Lung (tissue), 12 donors: Measurements from ENCODE around the gene IL22RA1. TPM values are rescaled to one million over a fixed set of nuclear protein-coding genes. Genes with fewer than 3 reads are reported as not detected.

Source experiments
- ATAC-seq: fragments of 200-7000 bp; cut with Tn5 transposase; one replicate; pipeline ENCODE4 v1.9.1; 2020; ENCODE audit warnings: moderate number of reproducible peaks; ENCODE audit not compliant: insufficient read depth, low FRiP score
- DNase-seq, 3 donors: peaks; one replicate each; pipeline ENCODE4 v3.0.0-alpha.2; 2013 to 2017
- H3K27ac ChIP-seq, 2 donors: one replicate each; pipeline ENCODE4 v1.5.1; 2013; ENCODE audit warnings: mild to moderate bottlenecking in 2 of 2, moderate library complexity in 2 of 2, control low read depth in 1 of 2, inconsistent platforms in 1 of 2, low read depth in 1 of 2, low read length in 1 of 2
- H3K27me3 ChIP-seq, 3 donors: one replicate each; pipeline ENCODE4 v1.5.1; 2013; ENCODE audit warnings: low read length in 2 of 3; ENCODE audit not compliant: control insufficient read depth in 3 of 3, insufficient read depth in 3 of 3
- H3K36me3 ChIP-seq, 4 donors: one replicate each; pipeline ENCODE4 v1.5.1; 2013; ENCODE audit warnings: low read length in 4 of 4, mild to moderate bottlenecking in 1 of 4, moderate library complexity in 1 of 4; ENCODE audit not compliant: control insufficient read depth in 4 of 4, insufficient read depth in 4 of 4
- H3K4me1 ChIP-seq, 5 donors: one replicate each; pipeline ENCODE4 v1.5.1; 2013; ENCODE audit warnings: low read length in 5 of 5, mild to moderate bottlenecking in 2 of 5, moderate library complexity in 1 of 5; ENCODE audit not compliant: control insufficient read depth in 5 of 5, insufficient read depth in 5 of 5
- H3K4me3 ChIP-seq: one replicate; pipeline ENCODE4 v1.5.1; 2013; ENCODE audit warnings: mild to moderate bottlenecking, control low read depth, moderate library complexity
- H3K9ac ChIP-seq, 2 donors: one replicate each; pipeline ENCODE4 v1.5.1; 2013; ENCODE audit warnings: low read length in 2 of 2, control low read depth in 1 of 2; ENCODE audit not compliant: insufficient read depth in 1 of 2
- H3K9me3 ChIP-seq, 4 donors: one replicate each; pipeline ENCODE4 v1.5.1; 2013; ENCODE audit warnings: low read length in 3 of 4, mild to moderate bottlenecking in 1 of 4, moderate library complexity in 1 of 4; ENCODE audit not compliant: control insufficient read depth in 4 of 4, insufficient read depth in 3 of 4
- WGBS, 2 donors: extraction: QIAGEN DNeasy Blood & Tissue Kit; methylation state at CpG; one replicate each; pipeline ENCODE4 v1.1.7; 2013; 5-methylcytosine and 5-hydroxymethylcytosine counted together
- polyA plus RNA-seq, 2 donors: library from polyadenylated mRNA; stranded (reverse); fragments of 200-250 nt; gene quantifications; one replicate each; pipeline ENCODE4 v1.2.1, GENCODE V29; 2013
- total RNA-seq, 2 donors: library from RNA; depleted of rRNA in 1 of 2; stranded (reverse); fragments of >200 nt in 1 of 2; gene quantifications; one replicate each; pipeline ENCODE4 v1.2.1, GENCODE V29; 2014 to 2021
- TF ChIP-seq, protein P1 (sequence below): IDR thresholded peaks from 2 replicates; pipeline ENCODE4 v1.5.1; 2012; ENCODE audit warnings: mild to moderate bottlenecking; ENCODE audit errors: control extremely low read depth, extremely low read depth
- donor health status: control.
- donor health status: control.
- donor health status: Bipolar disorder and iron deficiency.
- donor health status: healthy.
- donor health status: DM: yes; HTN: yes; CAD: no.

Gene IL22RA1
- total and polyA plus RNA-seq, 4 donors, result 0.09 to 1.0 (median 0.23) TPM

DNA sequence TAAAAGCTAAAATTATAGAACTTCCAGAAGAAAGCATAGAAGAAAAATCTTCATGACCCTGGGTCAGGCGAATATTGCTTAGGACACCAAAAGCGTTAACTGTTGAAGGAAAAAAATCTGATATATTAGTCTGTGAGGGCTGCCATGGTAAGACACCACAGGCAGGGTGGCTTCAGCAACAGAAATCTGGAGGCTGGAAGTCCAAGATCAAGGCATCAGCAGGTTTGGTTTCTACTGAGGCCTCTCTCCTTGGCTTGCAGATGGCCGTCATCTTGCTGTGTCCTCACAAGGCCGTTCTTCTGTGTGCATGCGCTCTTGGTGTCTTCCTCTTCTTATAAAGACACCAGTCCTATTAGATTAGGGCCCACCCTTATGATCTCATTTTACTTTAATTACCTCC is 29.7 kb upstream of the IL22RA1 start:
- Histone ChIP-seq H3K9ac (no peak overlapping the region), H3K9me3 (peaks cover 0 to 2% (median 0%) of the 10 kb centered on the region in 4 donors), H3K27me3 (no peaks in the 10 kb centered on the region), H3K4me1 (no peaks in the 10 kb centered on the region), H3K4me3 (no peak overlapping the region), H3K27ac (no peak overlapping the region), H3K36me3 (no peaks in the 10 kb centered on the region)
- WGBS, 2 donors, result 94 to 95% methylated on average over 5 of the region's 5 CpGs
- TF ChIP-seq, protein P1, sequence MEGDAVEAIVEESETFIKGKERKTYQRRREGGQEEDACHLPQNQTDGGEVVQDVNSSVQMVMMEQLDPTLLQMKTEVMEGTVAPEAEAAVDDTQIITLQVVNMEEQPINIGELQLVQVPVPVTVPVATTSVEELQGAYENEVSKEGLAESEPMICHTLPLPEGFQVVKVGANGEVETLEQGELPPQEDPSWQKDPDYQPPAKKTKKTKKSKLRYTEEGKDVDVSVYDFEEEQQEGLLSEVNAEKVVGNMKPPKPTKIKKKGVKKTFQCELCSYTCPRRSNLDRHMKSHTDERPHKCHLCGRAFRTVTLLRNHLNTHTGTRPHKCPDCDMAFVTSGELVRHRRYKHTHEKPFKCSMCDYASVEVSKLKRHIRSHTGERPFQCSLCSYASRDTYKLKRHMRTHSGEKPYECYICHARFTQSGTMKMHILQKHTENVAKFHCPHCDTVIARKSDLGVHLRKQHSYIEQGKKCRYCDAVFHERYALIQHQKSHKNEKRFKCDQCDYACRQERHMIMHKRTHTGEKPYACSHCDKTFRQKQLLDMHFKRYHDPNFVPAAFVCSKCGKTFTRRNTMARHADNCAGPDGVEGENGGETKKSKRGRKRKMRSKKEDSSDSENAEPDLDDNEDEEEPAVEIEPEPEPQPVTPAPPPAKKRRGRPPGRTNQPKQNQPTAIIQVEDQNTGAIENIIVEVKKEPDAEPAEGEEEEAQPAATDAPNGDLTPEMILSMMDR, result no peak
- ATAC-seq, result no peak
- DNase-seq, result no peak

GRCh38 chr1:24169286-24169685 is 26.3 kb upstream of the IL22RA1 start:
- 94 to 95% methylated on average over 12 of the region's 12 CpGs for WGBS, 2 donors
- DNase-seq (no peak), ATAC-seq (no peak)
- H3K4me1 ChIP-seq, result no peaks in the 10 kb centered on the region
- H3K4me3 ChIP-seq, result no peak overlapping the region
- H3K27ac ChIP-seq, result no peak overlapping the region
- H3K27me3 ChIP-seq, result no peaks in the 10 kb centered on the region
- H3K36me3 ChIP-seq, result no peaks in the 10 kb centered on the region
- H3K9ac ChIP-seq, result no peak overlapping the region
- peaks cover 0 to 2% (median 0%) of the 10 kb centered on the region in 4 donors for H3K9me3 ChIP-seq
- TF ChIP-seq, protein P1, result no peak

DNA sequence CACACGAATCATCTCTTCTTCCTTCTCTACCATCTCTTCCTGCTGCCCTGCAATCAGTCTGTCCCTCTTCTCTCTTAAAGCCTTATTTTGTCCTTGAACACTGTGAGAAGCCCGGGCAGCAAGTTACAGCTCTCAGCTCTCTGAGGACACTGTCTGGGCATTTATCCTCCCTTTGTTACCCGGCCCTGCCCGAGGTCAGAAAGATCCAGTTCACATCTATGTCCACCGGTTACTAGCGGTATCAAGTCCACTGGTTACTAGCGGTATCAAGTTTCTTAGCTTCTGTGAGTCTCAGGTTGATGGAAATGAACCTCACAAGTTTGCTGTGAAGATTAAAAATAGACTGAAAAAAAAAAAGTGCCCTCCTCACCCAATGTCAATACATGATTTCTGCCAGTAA is 25.3 kb upstream of the IL22RA1 start:
- no peak overlapping the region for H3K4me3 ChIP-seq
- H3K27me3 ChIP-seq, result no peaks in the 10 kb centered on the region
- H3K27ac ChIP-seq, result no peak overlapping the region
- no peak overlapping the region for H3K9ac ChIP-seq
- no peaks in the 10 kb centered on the region for H3K4me1 ChIP-seq
- 88 to 90% methylated on average over 7 of the region's 7 CpGs for WGBS, 2 donors
- no peaks in the 10 kb centered on the region for H3K36me3 ChIP-seq
- TF ChIP-seq, protein P1, result no peak
- H3K9me3 ChIP-seq, result peaks cover 0 to 2% (median 0%) of the 10 kb centered on the region in 4 donors
- no peak for ATAC-seq
- no peak for DNase-seq

DNA sequence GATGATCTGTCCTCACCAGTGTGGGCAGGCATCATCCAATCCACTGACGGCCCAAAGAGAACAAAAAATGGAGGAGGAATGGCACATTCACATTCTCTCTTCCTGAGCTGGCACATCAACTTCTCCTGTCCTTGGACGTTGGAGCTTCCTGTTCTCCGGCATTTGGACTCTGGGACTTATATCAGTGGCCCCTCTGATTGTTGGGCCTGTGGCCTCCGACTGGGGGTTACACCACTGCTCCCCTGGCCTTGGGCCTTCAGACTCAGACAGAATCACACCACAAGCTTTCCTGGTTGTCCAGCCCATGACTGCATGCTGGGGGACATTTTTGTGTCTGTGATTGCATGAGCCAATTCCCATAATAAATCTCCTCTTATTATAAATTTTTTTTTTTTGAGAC is 24.1 kb upstream of the IL22RA1 start:
- Histone ChIP-seq H3K4me3 (no peak overlapping the region), H3K4me1 (no peaks in the 10 kb centered on the region), H3K27me3 (no peaks in the 10 kb centered on the region), H3K9me3 (no peaks in the 10 kb centered on the region), H3K27ac (no peak overlapping the region), H3K36me3 (no peaks in the 10 kb centered on the region), H3K9ac (no peak overlapping the region)
- DNase-seq (no peak), ATAC-seq (no peak)
- 58 to 60% methylated on average over 4 of the region's 4 CpGs for WGBS, 2 donors
- TF ChIP-seq, protein P1, result no peak
